ENCODE measurements around the gene KHNYN. TPM values are rescaled to one million over a fixed set of nuclear protein-coding genes. Genes with fewer than 3 reads are reported as not detected.

The KHNYN gene
- total RNA-seq, 1 donor from 2014 or later = 72.6 TPM

GRCh38 chr14:24432259-24433131 is 2.7 kb downstream of the KHNYN start:
- Mint-ChIP-seq H3K4me1 (ENCODE audit: low read depth) (peaks cover 34% of the 10 kb centered on the region), H3K36me3 (ENCODE audit: low read depth) (peaks cover 57% of the 10 kb centered on the region), H3K4me3 (ENCODE audit: low read depth) (no peak overlapping the region), H3K9me3 (no peaks in the 10 kb centered on the region), H3K27ac (no peak overlapping the region), H3K27me3 (ENCODE audit: low read depth) (no peaks in the 10 kb centered on the region)
- intact Hi-C loops (cut with micrococcal nuclease) = loop anchor here (10.0 kb wide), 1 partner anchor 338 kb away; the partner anchor contains the start of gene PCK2
- peak; percentile 7 for DNase-seq (ENCODE audit: low spot score)

- H3K4me1 Mint-ChIP-seq (ENCODE audit: low read depth) = peaks cover 43% of the 10 kb centered on the region
- H3K27me3 Mint-ChIP-seq (ENCODE audit: low read depth) = no peaks in the 10 kb centered on the region
Measured at GRCh38 chr14:24434036-24434435, 4.3 kb downstream of the KHNYN start.

GRCh38 chr14:24434676-24435075 is 4.9 kb downstream of the KHNYN start:
- peaks cover 44% of the 10 kb centered on the region for H3K4me1 Mint-ChIP-seq (ENCODE audit: low read depth)
- DNase-seq (ENCODE audit: low spot score) = no peak
- no peaks in the 10 kb centered on the region for H3K27me3 Mint-ChIP-seq (ENCODE audit: low read depth)
- no peaks in the 10 kb centered on the region for H3K9me3 Mint-ChIP-seq
- H3K4me3 Mint-ChIP-seq (ENCODE audit: low read depth) = no peak overlapping the region
- H3K27ac Mint-ChIP-seq = peak overlapping the region; percentile 15
- intact Hi-C loops (cut with micrococcal nuclease) = loop anchor here (10.0 kb wide), 1 partner anchor 340 kb away; the partner anchor contains the start of gene PCK2
- H3K36me3 Mint-ChIP-seq (ENCODE audit: low read depth) = peaks cover 78% of the 10 kb centered on the region

More at GRCh38 chr14:24434036-24434435, 4.3 kb downstream of the KHNYN start:
- intact Hi-C loops (cut with micrococcal nuclease) = loop anchor here (10.0 kb wide), 1 partner anchor 339 kb away; the partner anchor contains the start of gene PCK2
- DNase-seq (ENCODE audit: low spot score) = no peak
- H3K4me3 Mint-ChIP-seq (ENCODE audit: low read depth) = no peak overlapping the region
- H3K9me3 Mint-ChIP-seq = no peaks in the 10 kb centered on the region
- H3K27ac Mint-ChIP-seq = no peak overlapping the region
- peaks cover 72% of the 10 kb centered on the region for H3K36me3 Mint-ChIP-seq (ENCODE audit: low read depth)

- no peak for DNase-seq (ENCODE audit: low spot score)
- Mint-ChIP-seq H3K4me3 (ENCODE audit: low read depth) (no peak overlapping the region), H3K27me3 (ENCODE audit: low read depth) (no peaks in the 10 kb centered on the region), H3K36me3 (ENCODE audit: low read depth) (peaks cover 80% of the 10 kb centered on the region), H3K4me1 (ENCODE audit: low read depth) (peaks cover 45% of the 10 kb centered on the region), H3K9me3 (no peaks in the 10 kb centered on the region), H3K27ac (no peak overlapping the region)
- intact Hi-C loops (cut with micrococcal nuclease) = loop anchor here (10.0 kb wide), 1 partner anchor 340 kb away; the partner anchor contains the start of gene PCK2
Measured at GRCh38 chr14:24435192-24435810, 5.5 kb downstream of the KHNYN start.

GRCh38 chr14:24435998-24436354 is 6.2 kb downstream of the KHNYN start:
- Mint-ChIP-seq H3K4me3 (ENCODE audit: low read depth) (no peak overlapping the region), H3K4me1 (ENCODE audit: low read depth) (peaks cover 49% of the 10 kb centered on the region), H3K9me3 (no peaks in the 10 kb centered on the region), H3K36me3 (ENCODE audit: low read depth) (peaks cover 83% of the 10 kb centered on the region), H3K27ac (no peak overlapping the region), H3K27me3 (ENCODE audit: low read depth) (no peaks in the 10 kb centered on the region)
- intact Hi-C loops (cut with micrococcal nuclease) = loop anchor here (1.0 to 10.0 kb wide), 2 partner anchors 103 to 341 kb away; partner anchors contain the start of gene PCK2
- DNase-seq (ENCODE audit: low spot score) = no peak

GRCh38 chr14:24436355-24437019 is 6.7 kb downstream of the KHNYN start:
- H3K4me3 Mint-ChIP-seq (ENCODE audit: low read depth) = no peak overlapping the region
- intact Hi-C loops (cut with micrococcal nuclease) = loop anchor here (1.0 to 10.0 kb wide), 2 partner anchors 103 to 342 kb away; partner anchors contain the start of gene PCK2
- no peaks in the 10 kb centered on the region for H3K27me3 Mint-ChIP-seq (ENCODE audit: low read depth)
- H3K4me1 Mint-ChIP-seq (ENCODE audit: low read depth) = peaks cover 48% of the 10 kb centered on the region
- H3K27ac Mint-ChIP-seq = peak overlapping the region; percentile 53
- no peak for DNase-seq (ENCODE audit: low spot score)
- no peaks in the 10 kb centered on the region for H3K9me3 Mint-ChIP-seq
- H3K36me3 Mint-ChIP-seq (ENCODE audit: low read depth) = peaks cover 78% of the 10 kb centered on the region

- intact Hi-C loops (cut with micrococcal nuclease) = loop anchor here (10.0 kb wide), 1 partner anchor 342 kb away; the partner anchor contains the start of gene PCK2
- no peak for DNase-seq (ENCODE audit: low spot score)
- peaks cover 77% of the 10 kb centered on the region for H3K36me3 Mint-ChIP-seq (ENCODE audit: low read depth)
- H3K9me3 Mint-ChIP-seq = no peaks in the 10 kb centered on the region
- peak overlapping the region; percentile 53 for H3K27ac Mint-ChIP-seq
- no peak overlapping the region for H3K4me3 Mint-ChIP-seq (ENCODE audit: low read depth)
- H3K4me1 Mint-ChIP-seq (ENCODE audit: low read depth) = peaks cover 50% of the 10 kb centered on the region
- H3K27me3 Mint-ChIP-seq (ENCODE audit: low read depth) = no peaks in the 10 kb centered on the region
Measured at GRCh38 chr14:24437020-24437735, 7.4 kb downstream of the KHNYN start.

GRCh38 chr14:24437736-24438067 is 7.9 kb downstream of the KHNYN start:
- H3K27ac Mint-ChIP-seq = peak overlapping the region; percentile 17
- no peak for DNase-seq (ENCODE audit: low spot score)
- peaks cover 51% of the 10 kb centered on the region for H3K4me1 Mint-ChIP-seq (ENCODE audit: low read depth)
- intact Hi-C loops (cut with micrococcal nuclease) = loop anchor here (10.0 kb wide), 1 partner anchor 343 kb away; the partner anchor contains the start of gene PCK2
- no peaks in the 10 kb centered on the region for H3K9me3 Mint-ChIP-seq
- H3K27me3 Mint-ChIP-seq (ENCODE audit: low read depth) = no peaks in the 10 kb centered on the region
- H3K4me3 Mint-ChIP-seq (ENCODE audit: low read depth) = no peak overlapping the region
- peaks cover 76% of the 10 kb centered on the region for H3K36me3 Mint-ChIP-seq (ENCODE audit: low read depth)

GRCh38 chr14:24438223-24439097 is 8.7 kb downstream of the KHNYN start:
- Mint-ChIP-seq H3K36me3 (ENCODE audit: low read depth) (peaks cover 69% of the 10 kb centered on the region), H3K27ac (no peak overlapping the region), H3K27me3 (ENCODE audit: low read depth) (no peaks in the 10 kb centered on the region), H3K4me1 (ENCODE audit: low read depth) (peaks cover 48% of the 10 kb centered on the region), H3K4me3 (ENCODE audit: low read depth) (no peak overlapping the region), H3K9me3 (no peaks in the 10 kb centered on the region)
- intact Hi-C loops (cut with micrococcal nuclease) = loop anchor here (10.0 kb wide), 1 partner anchor 344 kb away; the partner anchor contains the start of gene PCK2
- no peak for DNase-seq (ENCODE audit: low spot score)

- H3K4me3 Mint-ChIP-seq (ENCODE audit: low read depth) = no peak overlapping the region
- H3K27ac Mint-ChIP-seq = no peak overlapping the region
- DNase-seq (ENCODE audit: low spot score) = no peak
- peaks cover 62% of the 10 kb centered on the region for H3K36me3 Mint-ChIP-seq (ENCODE audit: low read depth)
- H3K4me1 Mint-ChIP-seq (ENCODE audit: low read depth) = peaks cover 49% of the 10 kb centered on the region
- intact Hi-C loops (cut with micrococcal nuclease) = loop anchor here (10.0 kb wide), 1 partner anchor 344 kb away; the partner anchor contains the start of gene PCK2
- no peaks in the 10 kb centered on the region for H3K27me3 Mint-ChIP-seq (ENCODE audit: low read depth)
- H3K9me3 Mint-ChIP-seq = no peaks in the 10 kb centered on the region
Measured at GRCh38 chr14:24439257-24439656, 9.5 kb downstream of the KHNYN start.

GRCh38 chr14:24439830-24440605 is 10.3 kb downstream of the KHNYN start:
- peaks cover 48% of the 10 kb centered on the region for H3K4me1 Mint-ChIP-seq (ENCODE audit: low read depth)
- peak overlapping the region; percentile 2 for H3K27ac Mint-ChIP-seq
- DNase-seq (ENCODE audit: low spot score) = no peak
- intact Hi-C loops (cut with micrococcal nuclease) = loop anchor here (10.0 kb wide), 1 partner anchor 345 kb away; the partner anchor contains the start of gene PCK2
- H3K27me3 Mint-ChIP-seq (ENCODE audit: low read depth) = no peaks in the 10 kb centered on the region
- H3K36me3 Mint-ChIP-seq (ENCODE audit: low read depth) = peaks cover 56% of the 10 kb centered on the region
- H3K9me3 Mint-ChIP-seq = no peaks in the 10 kb centered on the region
- H3K4me3 Mint-ChIP-seq (ENCODE audit: low read depth) = no peak overlapping the region
